Psoas muscle (tissue), 8 donors: Measurements from ENCODE around the gene REM2. TPM values are rescaled to one million over a fixed set of nuclear protein-coding genes. Genes with fewer than 3 reads are reported as not detected.

ENCODE experiments used
- ATAC-seq, 4 donors: fragments of 200-7000 bp; cut with Tn5 transposase; one replicate each; pipeline ENCODE4 v1.9.1; 2020; ENCODE audit warnings: moderate library complexity in 3 of 4, mild to moderate bottlenecking in 2 of 4
- DNase-seq, 2 donors: peaks; one replicate each; pipeline ENCODE4 v3.0.0-alpha.2; 2020
- H3K27ac ChIP-seq: fragments of 200-600 bp; one replicate; pipeline ENCODE4 v1.8.0; 2022
- H3K27me3 ChIP-seq, 3 donors: fragments of 200-600 bp in 1 of 3; one replicate each; pipeline versions ENCODE4 v1.6.1 to v1.8.0; 2013 to 2022; ENCODE audit warnings: low read length in 2 of 3, mild to moderate bottlenecking in 2 of 3, moderate library complexity in 1 of 3; ENCODE audit not compliant: insufficient read depth in 3 of 3
- H3K36me3 ChIP-seq, 2 donors: fragments of 200-600 bp in 1 of 2; one replicate each; pipeline versions ENCODE4 v1.6.1 to v1.8.0; 2013 to 2022; ENCODE audit warnings: low read depth in 1 of 2, mild to moderate bottlenecking in 1 of 2, moderate library complexity in 1 of 2; ENCODE audit not compliant: insufficient read depth in 1 of 2
- H3K4me1 ChIP-seq: fragments of 200-600 bp; one replicate; pipeline ENCODE4 v1.8.0; 2022
- H3K4me3 ChIP-seq: fragments of 200-600 bp; one replicate; pipeline ENCODE4 v1.8.0; 2022; ENCODE audit warnings: mild to moderate bottlenecking
- H3K9me3 ChIP-seq: fragments of 200-600 bp; one replicate; pipeline ENCODE4 v1.8.0; 2022
- WGBS, 3 donors: extraction: QIAGEN DNeasy Blood & Tissue Kit; methylation state at CpG; one replicate each; pipeline versions ENCODE4 v1.1.6 to v1.1.7; 2013; 5-methylcytosine and 5-hydroxymethylcytosine counted together
- intact Hi-C, 2 donors: fragments of 100-400 bp; cut with DNase I; formaldehyde crosslinking; loops; one replicate each; pipeline versions ENCODE4 v1.11.0 to v1.14.2; 2022
- polyA plus RNA-seq, 3 donors: library from polyadenylated mRNA; stranded (reverse); fragments of 200-250 nt; gene quantifications; one replicate each; pipeline ENCODE4 v1.2.3, GENCODE V29; 2013
- total RNA-seq, 4 donors: library from RNA; stranded (reverse); fragmentation: NEBNext Ultra II Directional in 2 of 4; extraction: Animal tissue kit (Norgen Biotek cat#: 25700) in 2 of 4; gene quantifications; one replicate each; pipeline versions ENCODE4 v1.2.1 to v1.2.4, GENCODE V29; 2021 to 2023
- TF ChIP-seq, protein P1 (sequence below): fragments of 200-600 bp; IDR thresholded peaks from one replicate; pipeline ENCODE4 v1.8.0; 2022; ENCODE audit warnings: antibody characterized with exemption
- donor health status: healthy with polysubstance abuse.
- donor health status: DM: no; HTN: no; CAD: no; lungs with moderate emphysema.
- donor health status: Bipolar disorder and iron deficiency.
- donor health status: healthy.
- donor health status: DM: yes; HTN: yes; CAD: no.
- donor health status: DM: no; HTN: no; CAD: no.
- donor health status: DM: no; HTN: no; CAD: no.
- donor health status: DM: yes; HTN: yes; CAD: no.

Gene REM2
- total and polyA plus RNA-seq, 7 donors, result 0.05 to 0.34 (median 0.18) TPM; not detected in 2

DNA sequence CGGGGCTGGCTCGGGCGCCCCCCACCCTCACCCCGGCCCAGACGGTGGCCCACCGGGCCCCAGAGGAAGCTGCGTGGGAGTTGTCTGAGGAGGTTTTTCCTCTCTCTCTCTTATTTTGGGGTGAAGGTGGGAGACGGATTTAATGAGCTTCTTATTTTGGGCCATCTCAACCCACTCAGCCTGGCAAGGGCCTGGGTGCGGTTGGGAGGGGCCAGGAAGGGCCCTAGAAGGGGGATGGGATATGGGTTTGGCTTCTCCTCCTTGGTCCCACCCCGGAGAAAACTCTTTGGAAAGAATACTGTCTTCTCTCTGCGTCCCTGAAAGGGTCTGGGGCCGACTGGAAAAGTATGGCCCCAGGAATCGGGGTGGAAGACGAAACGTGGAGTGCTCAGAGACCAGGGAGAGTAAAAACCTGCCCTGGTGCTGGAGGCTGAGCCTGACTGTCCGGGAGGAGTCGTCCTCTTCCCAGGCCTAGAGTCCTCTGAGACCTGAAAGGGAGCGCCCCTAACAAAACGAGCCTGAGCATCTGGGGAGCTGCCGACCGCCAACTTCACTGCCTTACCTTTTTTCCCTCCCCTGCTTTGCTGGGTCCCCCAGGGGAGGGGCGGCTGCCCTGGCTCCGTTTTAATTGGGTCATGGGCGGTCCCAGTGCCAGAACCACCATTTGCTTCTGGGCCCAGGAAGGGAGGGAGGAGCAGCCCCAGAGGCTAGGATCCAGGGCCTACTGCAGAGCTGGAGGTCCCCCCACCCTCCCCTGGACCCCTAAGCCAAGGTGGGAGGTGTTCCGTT is 45.1 kb upstream of the REM2 start:
- H3K9me3 ChIP-seq, result no peaks in the 10 kb centered on the region
- DNase-seq (peak; percentile 77 to 88), ATAC-seq (peak; percentile 9 to 65 (median 36))
- peaks cover 0 to 16% (median 13%) of the 10 kb centered on the region in 3 donors for H3K27me3 ChIP-seq
- peak overlapping the region; percentile 74 for H3K27ac ChIP-seq
- intact Hi-C loops, result no loop called here
- TF ChIP-seq, protein P1, sequence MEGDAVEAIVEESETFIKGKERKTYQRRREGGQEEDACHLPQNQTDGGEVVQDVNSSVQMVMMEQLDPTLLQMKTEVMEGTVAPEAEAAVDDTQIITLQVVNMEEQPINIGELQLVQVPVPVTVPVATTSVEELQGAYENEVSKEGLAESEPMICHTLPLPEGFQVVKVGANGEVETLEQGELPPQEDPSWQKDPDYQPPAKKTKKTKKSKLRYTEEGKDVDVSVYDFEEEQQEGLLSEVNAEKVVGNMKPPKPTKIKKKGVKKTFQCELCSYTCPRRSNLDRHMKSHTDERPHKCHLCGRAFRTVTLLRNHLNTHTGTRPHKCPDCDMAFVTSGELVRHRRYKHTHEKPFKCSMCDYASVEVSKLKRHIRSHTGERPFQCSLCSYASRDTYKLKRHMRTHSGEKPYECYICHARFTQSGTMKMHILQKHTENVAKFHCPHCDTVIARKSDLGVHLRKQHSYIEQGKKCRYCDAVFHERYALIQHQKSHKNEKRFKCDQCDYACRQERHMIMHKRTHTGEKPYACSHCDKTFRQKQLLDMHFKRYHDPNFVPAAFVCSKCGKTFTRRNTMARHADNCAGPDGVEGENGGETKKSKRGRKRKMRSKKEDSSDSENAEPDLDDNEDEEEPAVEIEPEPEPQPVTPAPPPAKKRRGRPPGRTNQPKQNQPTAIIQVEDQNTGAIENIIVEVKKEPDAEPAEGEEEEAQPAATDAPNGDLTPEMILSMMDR, result no peak
- H3K4me3 ChIP-seq, result peak overlapping the region; percentile 77
- H3K4me1 ChIP-seq, result peaks cover 6% of the 10 kb centered on the region
- 28 to 39% (median 30%) methylated on average over 23 to 25 of the region's 25 CpGs for WGBS, 3 donors
- H3K36me3 ChIP-seq, result peaks cover 0 to 41% of the 10 kb centered on the region in 2 donors

GRCh38 chr14:22838631-22839041 is 44.4 kb upstream of the REM2 start:
- peaks cover 0 to 34% of the 10 kb centered on the region in 2 donors for H3K36me3 ChIP-seq
- TF ChIP-seq, protein P1, result no peak
- H3K27ac ChIP-seq, result peak overlapping the region; percentile 74
- DNase-seq (peak in 1 of 2 donors; percentile 62), ATAC-seq (peak in 2 of 4 donors; percentile 11 to 14)
- H3K4me3 ChIP-seq, result peak overlapping the region; percentile 77
- H3K4me1 ChIP-seq, result peaks cover 6% of the 10 kb centered on the region
- 43 to 53% (median 44%) methylated on average over 5 to 6 of the region's 6 CpGs for WGBS, 3 donors
- H3K27me3 ChIP-seq, result peaks cover 0 to 16% (median 13%) of the 10 kb centered on the region in 3 donors
- intact Hi-C loops, result no loop called here
- no peaks in the 10 kb centered on the region for H3K9me3 ChIP-seq

- ATAC-seq (peak in 2 of 4 donors; percentile 6 to 32), DNase-seq (peak in 1 of 2 donors; percentile 63)
- TF ChIP-seq, protein P1, result no peak
- intact Hi-C loops, result no loop called here
- H3K36me3 ChIP-seq, result peaks cover 0 to 30% of the 10 kb centered on the region in 2 donors
- H3K27me3 ChIP-seq, result peaks cover 0 to 16% (median 13%) of the 10 kb centered on the region in 3 donors
- no peaks in the 10 kb centered on the region for H3K9me3 ChIP-seq
- H3K4me1 ChIP-seq, result peaks cover 6% of the 10 kb centered on the region
- H3K27ac ChIP-seq, result no peak overlapping the region
- H3K4me3 ChIP-seq, result peak overlapping the region; percentile 77
- WGBS, 3 donors, result 67 to 75% (median 74%) methylated on average over 6 of the region's 6 CpGs
These were observed 43.8 kb upstream of the REM2 start for GRCh38 chr14:22839159-22839779.

DNA sequence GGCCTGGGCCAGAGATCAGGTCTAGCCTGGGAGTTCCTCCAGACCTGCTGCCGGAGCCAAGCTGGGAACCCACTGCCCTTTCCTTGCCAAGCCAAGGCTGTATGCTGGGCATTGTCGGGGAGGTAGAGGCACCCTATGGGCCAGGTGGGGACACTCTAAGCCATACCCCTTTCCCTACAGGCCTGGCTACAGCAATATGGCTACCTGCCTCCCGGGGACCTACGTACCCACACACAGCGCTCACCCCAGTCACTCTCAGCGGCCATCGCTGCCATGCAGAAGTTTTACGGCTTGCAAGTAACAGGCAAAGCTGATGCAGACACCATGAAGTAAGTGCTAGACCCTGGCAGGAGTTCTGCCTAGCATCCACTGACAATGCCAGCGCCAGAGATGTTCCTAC is 41.7 kb upstream of the REM2 start:
- Histone ChIP-seq H3K4me3 (no peak overlapping the region), H3K36me3 (peaks cover 0 to 24% of the 10 kb centered on the region in 2 donors), H3K27ac (no peak overlapping the region), H3K27me3 (peaks cover 0 to 16% (median 13%) of the 10 kb centered on the region in 3 donors), H3K4me1 (peaks cover 6% of the 10 kb centered on the region), H3K9me3 (no peaks in the 10 kb centered on the region)
- DNase-seq, result peak in 1 of 2 donors; percentile 37
- 94 to 95% (median 95%) methylated on average over 9 of the region's 9 CpGs for WGBS, 3 donors
- TF ChIP-seq, protein P1, result no peak
- ATAC-seq, result no peak
- intact Hi-C loops, result no loop called here
